HAP-1 (cell line): ENCODE data around the gene YBX3.

Experiments
- DNase-seq, 2 experiments: peaks; one replicate each; pipeline ENCODE4 v3.0.0-alpha.2; 2016 to 2020; ENCODE audit warnings: low spot score in 2 of 2
- H3K27me3 ChIP-seq: fragments of 250-450 bp; sonication (Bioruptor Pico); 2 replicates; pipeline ENCODE4 v1.5.1; 2020; ENCODE audit warnings: low read depth, mild to moderate bottlenecking, moderate library complexity
- H3K36me3 ChIP-seq: fragments of 250-450 bp; sonication (Bioruptor Pico); replicated peaks from 2 replicates; pipeline ENCODE4 v1.5.1; 2020; ENCODE audit warnings: mild to moderate bottlenecking
- H3K4me1 ChIP-seq: fragments of 250-450 bp; sonication (Bioruptor Pico); 2 replicates; pipeline ENCODE4 v1.5.1; 2020; ENCODE audit warnings: mild to moderate bottlenecking
- H3K4me3 ChIP-seq: fragments of 250-450 bp; sonication (Bioruptor Pico); 2 replicates; pipeline ENCODE4 v1.5.1; 2020; ENCODE audit warnings: mild to moderate bottlenecking, moderate library complexity
- H3K9me3 ChIP-seq: fragments of 250-450 bp; sonication (Bioruptor Pico); 2 replicates; pipeline ENCODE4 v1.5.1; 2020; ENCODE audit warnings: mild to moderate bottlenecking, moderate library complexity
- in situ Hi-C: fragments of 300-500 bp; cut with MboI; formaldehyde crosslinking; loops from 3 replicates; pipeline ENCODE4 v1.14.3; 2020; ENCODE audit warnings: low sequenced_read_pairs, inconsistent platforms, mixed read lengths

YBX3 gene

GRCh38 chr12:10673659-10674384 lies 49.3 kb downstream of the YBX3 start, which contains the start of gene STYK1:
Gene STYK1, minus strand, starts transcription at chr12:10674052. Its CDS starts 39,434 bp downstream, at chr12:10634618.
- no peaks in the 10 kb centered on the region for H3K9me3 ChIP-seq
- in situ Hi-C loops: no loop called here
- H3K36me3 ChIP-seq: no peaks in the 10 kb centered on the region
- H3K27me3 ChIP-seq: peaks cover 5% of the 10 kb centered on the region
- peaks cover 4% of the 10 kb centered on the region for H3K4me1 ChIP-seq
- DNase-seq: peak; percentile 51 to 81
- peak within 1 kb of the TSS; percentile 50 for H3K4me3 ChIP-seq

GRCh38 chr12:10672231-10672868 lies 50.8 kb downstream of the YBX3 start:
- Histone ChIP-seq H3K9me3 (no peaks in the 10 kb centered on the region), H3K4me3 (no peak overlapping the region), H3K36me3 (no peaks in the 10 kb centered on the region), H3K4me1 (peaks cover 4% of the 10 kb centered on the region), H3K27me3 (peaks cover 5% of the 10 kb centered on the region)
- no peak for DNase-seq
- in situ Hi-C loops: no loop called here

- Histone ChIP-seq H3K36me3 (no peaks in the 10 kb centered on the region), H3K27me3 (no peaks in the 10 kb centered on the region), H3K4me3 (no peak overlapping the region), H3K9me3 (no peaks in the 10 kb centered on the region), H3K4me1 (no peaks in the 10 kb centered on the region; the same call in none of the 2 replicates)
- in situ Hi-C loops: no loop called here
- no peak for DNase-seq
Observed at GRCh38 chr12:10669533-10669932, 53.6 kb downstream of the YBX3 start.

- H3K36me3 ChIP-seq: no peaks in the 10 kb centered on the region
- no peak overlapping the region for H3K4me3 ChIP-seq
- H3K9me3 ChIP-seq: no peaks in the 10 kb centered on the region
- H3K27me3 ChIP-seq: no peaks in the 10 kb centered on the region
- DNase-seq: no peak
- in situ Hi-C loops: no loop called here
- H3K4me1 ChIP-seq: no peaks in the 10 kb centered on the region; the same call in 1 of the 2 replicates
Observed at GRCh38 chr12:10668526-10668925, 54.6 kb downstream of the YBX3 start.

GRCh38 chr12:10667581-10667980 lies 55.5 kb downstream of the YBX3 start:
- no peak for DNase-seq
- in situ Hi-C loops: no loop called here
- Histone ChIP-seq H3K4me3 (no peak overlapping the region), H3K9me3 (no peaks in the 10 kb centered on the region), H3K36me3 (no peaks in the 10 kb centered on the region), H3K27me3 (no peaks in the 10 kb centered on the region), H3K4me1 (peaks cover 3% of the 10 kb centered on the region)

GRCh38 chr12:10664499-10664898 lies 58.6 kb downstream of the YBX3 start:
- in situ Hi-C loops: no loop called here
- no peak for DNase-seq
- Histone ChIP-seq H3K27me3 (no peaks in the 10 kb centered on the region), H3K9me3 (no peaks in the 10 kb centered on the region), H3K4me3 (no peak overlapping the region), H3K4me1 (peaks cover 13% of the 10 kb centered on the region), H3K36me3 (no peaks in the 10 kb centered on the region)

- Histone ChIP-seq H3K9me3 (no peaks in the 10 kb centered on the region), H3K4me1 (peaks cover 13% of the 10 kb centered on the region), H3K36me3 (no peaks in the 10 kb centered on the region), H3K4me3 (no peak overlapping the region), H3K27me3 (no peaks in the 10 kb centered on the region)
- in situ Hi-C loops: no loop called here
- DNase-seq: no peak
Observed at GRCh38 chr12:10663869-10664268, 59.3 kb downstream of the YBX3 start.

GRCh38 chr12:10661338-10661737 lies 61.8 kb downstream of the YBX3 start:
- H3K9me3 ChIP-seq: no peaks in the 10 kb centered on the region
- H3K27me3 ChIP-seq: no peaks in the 10 kb centered on the region
- in situ Hi-C loops: no loop called here
- H3K4me3 ChIP-seq: no peak overlapping the region
- no peaks in the 10 kb centered on the region for H3K36me3 ChIP-seq
- H3K4me1 ChIP-seq: peaks cover 13% of the 10 kb centered on the region
- DNase-seq: no peak

GRCh38 chr12:10654003-10654402 lies 69.1 kb downstream of the YBX3 start:
- DNase-seq: no peak
- Histone ChIP-seq H3K36me3 (no peaks in the 10 kb centered on the region), H3K9me3 (no peaks in the 10 kb centered on the region), H3K4me1 (no peaks in the 10 kb centered on the region), H3K4me3 (no peak overlapping the region), H3K27me3 (no peaks in the 10 kb centered on the region)
- in situ Hi-C loops: no loop called here

- H3K4me1 ChIP-seq: no peaks in the 10 kb centered on the region
- no peak for DNase-seq
- no peaks in the 10 kb centered on the region for H3K9me3 ChIP-seq
- no peak overlapping the region for H3K4me3 ChIP-seq
- H3K36me3 ChIP-seq: no peaks in the 10 kb centered on the region
- H3K27me3 ChIP-seq: no peaks in the 10 kb centered on the region
- in situ Hi-C loops: no loop called here
Observed at GRCh38 chr12:10652192-10652591, 70.9 kb downstream of the YBX3 start.
